B cell (primary cell): Measurements from ENCODE around the gene FAM53B. TPM values are rescaled to one million over a fixed set of nuclear protein-coding genes. Genes with fewer than 3 reads are reported as not detected.

Experiments used
- ATAC-seq: fragments of 200-7000 bp; cut with Tn5 transposase; one replicate; pipeline ENCODE4 v1.10.0; 2021; ENCODE audit warnings: low read depth, mild to moderate bottlenecking, moderate number of reproducible peaks, moderate library complexity
- CTCF ChIA-PET: fragments of 350-600 bp; sonication (Branson Sonifier 250); formaldehyde crosslinking; loops from one replicate; lab custom pipeline; 2021; ENCODE audit warnings: antibody characterized with exemption, inconsistent platforms; lab: Charles Lee
- POLR2A ChIA-PET: fragments of 350-600 bp; sonication (Branson Sonifier 250); formaldehyde crosslinking; loops from one replicate; lab custom pipeline; 2021; ENCODE audit warnings: antibody characterized with exemption; lab: Charles Lee
- DNase-seq: peaks from one replicate; pipeline ENCODE4 v3.0.0; 2013
- H2AFZ ChIP-seq: 2 replicates; pipeline ENCODE4 v1.6.1; 2012; ENCODE audit warnings: mild to moderate bottlenecking, low read depth, low read length; ENCODE audit not compliant: insufficient read depth, poor library complexity, severe bottlenecking
- H3K27ac ChIP-seq, 2 donors: 1 replicate in 1 of 2; 2 replicates in 1 of 2; pipeline ENCODE4 v1.5.1; 2012 to 2013; ENCODE audit warnings: low read length in 2 of 2, mild to moderate bottlenecking in 2 of 2, moderate library complexity in 1 of 2
- H3K27me3 ChIP-seq, 4 experiments: fragments of 200-600 bp in 1 of 4; sonication (generic) in 1 of 4; replicated peaks in 1 of 4; 1 replicate in 2 of 4; 2 replicates in 2 of 4; pipeline versions ENCODE4 v1.6.1 to v1.7.0; 2013 to 2016; ENCODE audit warnings: low read length in 3 of 4, mild to moderate bottlenecking in 2 of 4, mixed read lengths in 1 of 4, moderate library complexity in 1 of 4; ENCODE audit not compliant: insufficient read depth in 4 of 4, control insufficient read depth in 3 of 4; ENCODE audit errors: control extremely low read depth in 1 of 4
- H3K36me3 ChIP-seq, 2 experiments: replicated peaks in 1 of 2; 1 replicate in 1 of 2; 2 replicates in 1 of 2; pipeline versions ENCODE4 v1.6.1 to v1.7.1; 2013; ENCODE audit warnings: low read length in 1 of 2; ENCODE audit not compliant: insufficient read depth in 2 of 2, control insufficient read depth in 1 of 2; ENCODE audit errors: control extremely low read depth in 1 of 2, extremely low read depth in 1 of 2
- H3K4me1 ChIP-seq, 2 donors: fragments of 200-600 bp in 1 of 2; sonication (generic) in 1 of 2; 1 replicate in 1 of 2; 2 replicates in 1 of 2; pipeline versions ENCODE4 v1.5.1 to v1.6.1; 2013 to 2017; ENCODE audit warnings: low read length in 2 of 2; ENCODE audit not compliant: control insufficient read depth in 2 of 2, insufficient read depth in 2 of 2
- H3K4me2 ChIP-seq: replicated peaks from 2 replicates; pipeline ENCODE3; 2012; ENCODE audit warnings: mild to moderate bottlenecking, low read depth, low read length; ENCODE audit not compliant: poor library complexity, severe bottlenecking
- H3K4me3 ChIP-seq, 5 experiments: fragments of 200-600 bp in 1 of 5; sonication (generic) in 1 of 5; 1 replicate in 3 of 5; 2 replicates in 2 of 5; pipeline versions ENCODE4 v1.5.1 to v1.7.0; 2011 to 2016; ENCODE audit warnings: low read length in 4 of 5, mild to moderate bottlenecking in 4 of 5, low read depth in 2 of 5, control low read depth in 1 of 5, moderate library complexity in 1 of 5; ENCODE audit not compliant: insufficient read depth in 1 of 5; ENCODE audit errors: control extremely low read depth in 1 of 5, extremely low read depth in 1 of 5
- H3K79me2 ChIP-seq: fragments of 200-600 bp; sonication (generic); one replicate; pipeline ENCODE4 v1.6.0; 2016; ENCODE audit warnings: low read length; ENCODE audit not compliant: control insufficient read depth, insufficient read depth
- H3K9ac ChIP-seq: fragments of 200-600 bp; sonication (generic); 2 replicates; pipeline ENCODE4 v1.6.1; 2017; ENCODE audit warnings: mild to moderate bottlenecking, low read length, moderate library complexity
- H3K9me3 ChIP-seq, 3 donors: one replicate each; pipeline versions ENCODE4 v1.6.1 to v1.7.1; 2013; ENCODE audit warnings: low read length in 2 of 3; ENCODE audit not compliant: control insufficient read depth in 2 of 3, insufficient read depth in 1 of 3; ENCODE audit errors: control extremely low read depth in 1 of 3
- H4K20me1 ChIP-seq: 2 replicates; pipeline ENCODE4 v1.6.0; 2012; ENCODE audit warnings: mild to moderate bottlenecking, low read length; ENCODE audit not compliant: insufficient read depth, control insufficient read depth, poor library complexity, severe bottlenecking
- H3K27ac Mint-ChIP-seq: one replicate; pipeline ENCODE4 v1.8.0; 2021; ENCODE audit warnings: mixed read lengths
- H3K27me3 Mint-ChIP-seq: one replicate; pipeline ENCODE4 v1.8.0; 2021; ENCODE audit warnings: mixed read lengths
- H3K4me1 Mint-ChIP-seq: one replicate; pipeline ENCODE4 v1.8.0; 2021; ENCODE audit warnings: mixed read lengths
- H3K4me3 Mint-ChIP-seq: one replicate; pipeline ENCODE4 v1.8.0; 2021; ENCODE audit warnings: mixed read lengths
- H3K9me3 Mint-ChIP-seq: one replicate; pipeline ENCODE4 v1.8.0; 2022; ENCODE audit warnings: mixed read lengths; ENCODE audit not compliant: insufficient read depth
- EZH2 ChIP-seq: IDR thresholded peaks from 2 replicates; pipeline ENCODE4 v1.6.1; 2012; ENCODE audit warnings: borderline replicate concordance, low read depth, mild to moderate bottlenecking, moderate library complexity, low read length; ENCODE audit not compliant: insufficient read depth, poor library complexity, severe bottlenecking
- WGBS: methylation state at CpG from one replicate; pipeline ENCODE4 v1.1.5; 2013; ENCODE audit warnings: missing lambda C conversion rate; ENCODE audit not compliant: insufficient coverage; 5-methylcytosine and 5-hydroxymethylcytosine counted together
- intact Hi-C: fragments of 100-400 bp; cut with micrococcal nuclease; formaldehyde crosslinking; loops from one replicate; pipeline ENCODE4 v1.10.0; 2022
- polyA plus RNA-seq: library from polyadenylated mRNA; depleted of rRNA; stranded (reverse); fragments of >200 nt; gene quantifications from 2 replicates; pipeline ENCODE4 v1.2.3, GENCODE V29; 2012
- total RNA-seq, 2 donors: library from RNA; stranded (reverse); fragments of 120-200 nt in 1 of 2; gene quantifications; 1 replicate in 1 of 2; 2 replicates in 1 of 2; pipeline versions ENCODE4 v1.2.3 to v1.2.4, GENCODE V29; 2013 to 2022
- TF ChIP-seq, protein P1 (sequence below): fragments of 200-600 bp; IDR thresholded peaks from one replicate; pipeline ENCODE4 v1.8.0; 2022; ENCODE audit warnings: antibody characterized with exemption, mild to moderate bottlenecking

The FAM53B gene
- total and polyA plus RNA-seq, 2 donors (not counting 1 experiment from before 2014, with no cell fraction given), result 51.2 to 186 TPM

GRCh38 chr10:124659380-124659779, 84.8 kb downstream of the FAM53B start:
- ATAC-seq (no peak), DNase-seq (no peak)
- H3K4me1 ChIP-seq, result peaks cover 60 to 68% of the 10 kb centered on the region in 2 donors
- intact Hi-C loops, result no loop called here
- peak overlapping the region; percentile 37 to 65 for H3K27ac ChIP-seq
- H3K36me3 ChIP-seq, result peaks cover 4 to 78% of the 10 kb centered on the region in 2 experiments
- 77% methylated on average over 2 of the region's 2 CpGs for WGBS
- H2AFZ ChIP-seq, result no peak overlapping the region
- peak overlapping the region; percentile 41 for H3K4me2 ChIP-seq
- H3K9me3 ChIP-seq, result no peaks in the 10 kb centered on the region
- no peak overlapping the region for H3K9ac ChIP-seq
- TF ChIP-seq EZH2, result no peak
- TF ChIP-seq, protein P1, sequence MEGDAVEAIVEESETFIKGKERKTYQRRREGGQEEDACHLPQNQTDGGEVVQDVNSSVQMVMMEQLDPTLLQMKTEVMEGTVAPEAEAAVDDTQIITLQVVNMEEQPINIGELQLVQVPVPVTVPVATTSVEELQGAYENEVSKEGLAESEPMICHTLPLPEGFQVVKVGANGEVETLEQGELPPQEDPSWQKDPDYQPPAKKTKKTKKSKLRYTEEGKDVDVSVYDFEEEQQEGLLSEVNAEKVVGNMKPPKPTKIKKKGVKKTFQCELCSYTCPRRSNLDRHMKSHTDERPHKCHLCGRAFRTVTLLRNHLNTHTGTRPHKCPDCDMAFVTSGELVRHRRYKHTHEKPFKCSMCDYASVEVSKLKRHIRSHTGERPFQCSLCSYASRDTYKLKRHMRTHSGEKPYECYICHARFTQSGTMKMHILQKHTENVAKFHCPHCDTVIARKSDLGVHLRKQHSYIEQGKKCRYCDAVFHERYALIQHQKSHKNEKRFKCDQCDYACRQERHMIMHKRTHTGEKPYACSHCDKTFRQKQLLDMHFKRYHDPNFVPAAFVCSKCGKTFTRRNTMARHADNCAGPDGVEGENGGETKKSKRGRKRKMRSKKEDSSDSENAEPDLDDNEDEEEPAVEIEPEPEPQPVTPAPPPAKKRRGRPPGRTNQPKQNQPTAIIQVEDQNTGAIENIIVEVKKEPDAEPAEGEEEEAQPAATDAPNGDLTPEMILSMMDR, result no peak
- H3K4me3 Mint-ChIP-seq, result no peak overlapping the region
- no peaks in the 10 kb centered on the region for H3K27me3 ChIP-seq
- H4K20me1 ChIP-seq, result peaks cover 87% of the 10 kb centered on the region
- no peak overlapping the region for H3K4me3 ChIP-seq
- peaks cover 78% of the 10 kb centered on the region for H3K4me1 Mint-ChIP-seq
- POLR2A ChIA-PET, result no interaction called here
- no peaks in the 10 kb centered on the region for H3K9me3 Mint-ChIP-seq
- H3K27me3 Mint-ChIP-seq, result no peaks in the 10 kb centered on the region
- H3K79me2 ChIP-seq, result peaks cover 96% of the 10 kb centered on the region
- CTCF ChIA-PET, result interaction anchor here (0.9 to 4.5 kb wide), 10 partner anchors 9 to 124 kb away, joined by 3 to 27 read pairs (median 6); no protein-coding TSS in a partner anchor
- peak overlapping the region; percentile 87 for H3K27ac Mint-ChIP-seq

DNA sequence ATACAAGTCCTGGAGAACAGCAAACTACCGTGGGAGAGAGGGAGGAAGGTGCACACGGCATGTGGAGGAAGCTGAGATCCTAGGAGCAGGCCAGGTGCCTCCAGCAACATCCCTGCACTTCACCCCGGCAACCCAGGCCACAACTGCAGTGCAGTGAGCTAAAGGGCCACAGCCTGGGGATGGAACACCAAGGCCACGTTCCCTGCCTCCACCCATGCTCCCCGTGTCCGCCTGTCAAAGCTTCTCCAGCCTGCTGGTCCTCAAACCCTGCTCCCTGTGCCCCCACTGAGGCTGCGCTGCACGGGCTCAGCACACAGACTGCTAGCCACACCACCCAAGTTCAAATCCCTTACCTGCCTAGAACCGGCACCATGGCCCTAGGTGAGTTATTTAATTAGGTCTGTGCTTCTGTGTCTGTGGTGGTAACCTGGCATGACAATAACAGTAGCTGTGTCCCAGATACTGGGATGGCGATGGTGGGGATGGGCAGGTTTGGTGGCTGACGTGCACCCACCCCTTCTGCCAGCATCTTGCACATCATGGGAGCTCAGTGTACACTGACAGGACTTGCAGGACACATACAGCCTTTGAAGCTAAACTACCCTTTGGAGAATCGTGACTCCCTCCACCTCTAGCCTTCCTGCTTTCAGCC, 85.5 kb downstream of the FAM53B start:
- no peak overlapping the region for H3K9ac ChIP-seq
- peak overlapping the region; percentile 47 for H3K4me3 Mint-ChIP-seq
- DNase-seq (no peak), ATAC-seq (no peak)
- peaks cover 96% of the 10 kb centered on the region for H3K79me2 ChIP-seq
- peaks cover 79% of the 10 kb centered on the region for H3K4me1 Mint-ChIP-seq
- H3K4me3 ChIP-seq, result no peak overlapping the region
- CTCF ChIA-PET, result interaction anchor here (0.9 to 4.5 kb wide), 13 partner anchors 8 to 129 kb away, joined by 3 to 27 read pairs (median 5); no protein-coding TSS in a partner anchor
- peaks cover 87% of the 10 kb centered on the region for H4K20me1 ChIP-seq
- H3K9me3 Mint-ChIP-seq, result no peaks in the 10 kb centered on the region
- peak overlapping the region; percentile 87 for H3K27ac Mint-ChIP-seq
- no peaks in the 10 kb centered on the region for H3K27me3 ChIP-seq
- peak overlapping the region; percentile 44 to 65 for H3K27ac ChIP-seq
- H2AFZ ChIP-seq, result no peak overlapping the region
- no peaks in the 10 kb centered on the region for H3K27me3 Mint-ChIP-seq
- no peak for TF ChIP-seq EZH2
- TF ChIP-seq, protein P1, result no peak
- peak overlapping the region; percentile 41 for H3K4me2 ChIP-seq
- peaks cover 4 to 78% of the 10 kb centered on the region in 2 experiments for H3K36me3 ChIP-seq
- 94% methylated on average over 9 of the region's 12 CpGs for WGBS
- H3K9me3 ChIP-seq, result no peaks in the 10 kb centered on the region
- POLR2A ChIA-PET, result no interaction called here
- intact Hi-C loops, result no loop called here
- H3K4me1 ChIP-seq, result peaks cover 66 to 75% of the 10 kb centered on the region in 2 donors
